Ishikawa (cell line): Measurements from ENCODE around the gene PSMD14.

ENCODE experiments used
- CEBPB ChIP-seq: IDR thresholded peaks from 2 replicates; pipeline ENCODE4 v1.6.1; 2012
- CREB1 ChIP-seq: IDR thresholded peaks from 2 replicates; pipeline ENCODE4 v1.6.1; 2012; ENCODE audit warnings: low read depth
- EGR1 ChIP-seq: IDR thresholded peaks from 2 replicates; pipeline ENCODE4 v1.6.1; 2012
- EP300 ChIP-seq: IDR thresholded peaks from 2 replicates; pipeline ENCODE4 v1.6.1; 2012; ENCODE audit warnings: borderline replicate concordance
- FOXM1 ChIP-seq: IDR thresholded peaks from 2 replicates; pipeline ENCODE4 v1.6.1; 2012; ENCODE audit warnings: low read depth, borderline replicate concordance
- NFIC ChIP-seq: IDR thresholded peaks from 2 replicates; pipeline ENCODE4 v1.6.1; 2012
- RAD21 ChIP-seq: IDR thresholded peaks from 2 replicates; pipeline ENCODE4 v1.6.1; 2012; ENCODE audit warnings: low read depth
- REST ChIP-seq: IDR thresholded peaks from 2 replicates; pipeline ENCODE4 v1.6.1; 2012; ENCODE audit warnings: low read depth, mild to moderate bottlenecking
- TAF1 ChIP-seq: IDR thresholded peaks from 2 replicates; pipeline ENCODE4 v1.6.1; 2012; ENCODE audit warnings: low read depth, mild to moderate bottlenecking
- TCF12 ChIP-seq: IDR thresholded peaks from 2 replicates; pipeline ENCODE4 v1.6.1; 2012; ENCODE audit warnings: low read depth
- TEAD4 ChIP-seq: IDR thresholded peaks from 2 replicates; pipeline ENCODE4 v1.6.1; 2012
- USF1 ChIP-seq: IDR thresholded peaks from 2 replicates; pipeline ENCODE4 v1.6.1; 2012
- YY1 ChIP-seq: IDR thresholded peaks from 2 replicates; pipeline ENCODE4 v1.6.1; 2012; ENCODE audit warnings: low read depth
- ZBTB7A ChIP-seq: IDR thresholded peaks from 2 replicates; pipeline ENCODE4 v1.6.1; 2012; ENCODE audit warnings: low read depth
- TF ChIP-seq, protein P1 (sequence below): IDR thresholded peaks from 2 replicates; pipeline ENCODE4 v1.6.1; 2012

PSMD14 gene

GRCh38 chr2:161327582-161327981 lies 19.4 kb downstream of the PSMD14 start:
- TF ChIP-seq EGR1: no peak
- TF ChIP-seq TEAD4: no peak
- no peak for TF ChIP-seq EP300
- no peak for TF ChIP-seq CREB1
- TF ChIP-seq FOXM1: no peak
- TF ChIP-seq NFIC: no peak
- TF ChIP-seq USF1: no peak
- TF ChIP-seq TAF1: no peak
- no peak for TF ChIP-seq TCF12
- TF ChIP-seq ZBTB7A: no peak
- TF ChIP-seq CEBPB: no peak
- no peak for TF ChIP-seq RAD21
- no peak for TF ChIP-seq REST
- no peak for TF ChIP-seq YY1
- TF ChIP-seq, protein P1, sequence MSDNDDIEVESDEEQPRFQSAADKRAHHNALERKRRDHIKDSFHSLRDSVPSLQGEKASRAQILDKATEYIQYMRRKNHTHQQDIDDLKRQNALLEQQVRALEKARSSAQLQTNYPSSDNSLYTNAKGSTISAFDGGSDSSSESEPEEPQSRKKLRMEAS: no peak

GRCh38 chr2:161332371-161332967 lies 24.2 kb downstream of the PSMD14 start:
- TF ChIP-seq TAF1: no peak

- TF ChIP-seq TCF12 (no peak), USF1 (no peak), EP300 (no peak), TEAD4 (no peak), CREB1 (no peak), ZBTB7A (no peak), YY1 (no peak)
Observed at GRCh38 chr2:161335626-161336025, 27.4 kb downstream of the PSMD14 start.

DNA sequence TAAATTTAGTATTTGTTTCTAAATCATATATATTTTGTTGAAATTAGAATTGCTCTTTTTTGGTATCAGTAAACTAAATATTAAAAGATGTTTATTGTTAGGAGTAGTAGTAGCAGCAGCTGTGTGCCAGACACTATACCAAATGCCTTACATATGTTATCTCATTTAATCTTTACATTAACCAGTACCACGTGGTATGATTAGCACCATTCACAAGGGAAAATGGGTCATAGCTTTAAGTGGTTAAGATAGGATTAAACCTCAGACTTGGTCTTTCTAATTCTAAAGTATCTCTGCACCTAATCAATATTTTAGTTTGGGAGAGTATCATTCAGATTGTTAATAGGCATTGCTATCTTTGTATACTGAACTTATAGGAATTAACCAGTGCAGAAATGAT lies 29.0 kb downstream of the PSMD14 start:
- TF ChIP-seq ZBTB7A (no peak), REST (no peak)

DNA sequence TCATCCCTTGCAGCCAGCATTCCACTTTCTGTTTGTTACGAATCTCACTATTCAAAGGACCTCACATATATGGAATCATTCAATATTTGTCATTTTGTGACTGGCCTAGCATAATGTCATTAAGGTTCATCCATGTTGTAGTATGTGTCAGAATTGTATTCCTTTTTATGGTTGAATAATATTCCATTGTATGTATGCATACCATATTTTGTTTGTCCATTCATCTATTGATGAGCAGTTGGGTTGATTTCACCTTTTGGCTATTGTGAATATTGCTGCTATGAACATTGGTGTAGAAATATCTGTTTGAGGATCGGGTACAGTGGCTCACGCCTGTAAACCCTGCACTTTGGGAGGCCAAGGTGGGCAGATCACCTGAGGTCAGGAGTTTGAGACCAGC lies 35.0 kb downstream of the PSMD14 start:
- no peak for TF ChIP-seq YY1

- TF ChIP-seq REST: no peak
- TF ChIP-seq CREB1: no peak
- no peak for TF ChIP-seq YY1
- TF ChIP-seq FOXM1: no peak
- no peak for TF ChIP-seq EP300
- TF ChIP-seq, protein P1: no peak
- TF ChIP-seq ZBTB7A: no peak
- TF ChIP-seq NFIC: no peak
- TF ChIP-seq TCF12: no peak
- TF ChIP-seq CEBPB: no peak
- no peak for TF ChIP-seq TAF1
- TF ChIP-seq TEAD4: no peak
- TF ChIP-seq RAD21: no peak
- TF ChIP-seq EGR1: no peak
- no peak for TF ChIP-seq USF1
Observed at GRCh38 chr2:161344692-161345091, 36.5 kb downstream of the PSMD14 start.
